Measurements from ENCODE around the gene CELSR1. TPM values are rescaled to one million over a fixed set of nuclear protein-coding genes. Genes with fewer than 3 reads are reported as not detected.
A peak's percentile ranks its signal among the peaks of the same experiment; 100 is the strongest.

Gene CELSR1
- total and polyA plus RNA-seq, 7 donors: 0.23 to 5.0 (median 0.82) TPM

DNA sequence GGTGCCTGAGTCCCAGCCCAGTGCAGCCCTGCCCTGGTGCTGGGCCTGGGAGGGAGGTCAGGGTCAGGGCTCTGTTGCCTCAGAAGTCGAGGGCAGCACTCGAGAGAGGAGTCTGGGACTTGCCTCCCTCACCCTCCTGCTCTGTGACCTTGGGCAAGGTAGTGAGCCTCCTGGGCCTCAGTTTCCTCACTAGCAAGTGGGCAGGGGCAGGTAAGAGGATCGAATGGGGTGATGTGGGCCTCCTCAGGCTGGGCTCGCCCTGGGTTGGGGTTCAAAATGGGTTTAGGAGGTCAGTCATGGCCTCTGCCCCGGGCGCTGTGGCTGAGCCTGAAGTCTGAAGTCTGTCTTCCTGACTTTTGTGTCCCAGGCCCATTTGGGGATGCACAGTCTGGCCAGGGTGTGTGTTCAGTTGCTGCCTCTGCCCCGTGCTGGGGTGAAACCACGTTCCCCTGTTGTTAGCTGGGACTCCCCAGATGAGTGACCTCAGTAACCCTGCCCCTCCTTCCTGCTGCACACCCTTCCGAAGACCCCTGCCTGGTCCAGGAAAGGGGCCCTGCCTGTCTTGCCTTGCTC is 40.9 kb upstream of the CELSR1 start:
- DNase-seq: peak; percentile 64
- Histone ChIP-seq H3K27ac (peak overlapping the region; percentile 41 to 72 (median 68)), H3K27me3 (no peaks in the 10 kb centered on the region), H3K4me1 (peaks cover 0 to 36% (median 27%) of the 10 kb centered on the region in 4 donors), H3K4me3 (peak overlapping the region in 3 of 4 donors; percentile 71 to 82 (median 79)), H3K36me3 (no peaks in the 10 kb centered on the region), H3K9me3 (no peaks in the 10 kb centered on the region)
- 27 to 47% methylated on average over 9 of the region's 9 CpGs for WGBS, 2 donors
- intact Hi-C loops (cut with DNase I): no loop called here
- TF ChIP-seq POLR2AphosphoS5 (IDR thresholded peaks at IDR 0.05): no peak
- TF ChIP-seq, protein P1, sequence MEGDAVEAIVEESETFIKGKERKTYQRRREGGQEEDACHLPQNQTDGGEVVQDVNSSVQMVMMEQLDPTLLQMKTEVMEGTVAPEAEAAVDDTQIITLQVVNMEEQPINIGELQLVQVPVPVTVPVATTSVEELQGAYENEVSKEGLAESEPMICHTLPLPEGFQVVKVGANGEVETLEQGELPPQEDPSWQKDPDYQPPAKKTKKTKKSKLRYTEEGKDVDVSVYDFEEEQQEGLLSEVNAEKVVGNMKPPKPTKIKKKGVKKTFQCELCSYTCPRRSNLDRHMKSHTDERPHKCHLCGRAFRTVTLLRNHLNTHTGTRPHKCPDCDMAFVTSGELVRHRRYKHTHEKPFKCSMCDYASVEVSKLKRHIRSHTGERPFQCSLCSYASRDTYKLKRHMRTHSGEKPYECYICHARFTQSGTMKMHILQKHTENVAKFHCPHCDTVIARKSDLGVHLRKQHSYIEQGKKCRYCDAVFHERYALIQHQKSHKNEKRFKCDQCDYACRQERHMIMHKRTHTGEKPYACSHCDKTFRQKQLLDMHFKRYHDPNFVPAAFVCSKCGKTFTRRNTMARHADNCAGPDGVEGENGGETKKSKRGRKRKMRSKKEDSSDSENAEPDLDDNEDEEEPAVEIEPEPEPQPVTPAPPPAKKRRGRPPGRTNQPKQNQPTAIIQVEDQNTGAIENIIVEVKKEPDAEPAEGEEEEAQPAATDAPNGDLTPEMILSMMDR (IDR thresholded peaks at IDR 0.05): no peak

- H3K4me1 ChIP-seq: peaks cover 0 to 36% (median 27%) of the 10 kb centered on the region in 4 donors
These were observed 40.2 kb upstream of the CELSR1 start for GRCh38 chr22:46577368-46578249.

GRCh38 chr22:46576556-46577367 is 39.3 kb upstream of the CELSR1 start:
- no peaks in the 10 kb centered on the region for H3K27me3 ChIP-seq
- H3K27ac ChIP-seq: peak overlapping the region; percentile 57 to 72 (median 68)
- H3K9me3 ChIP-seq: peaks cover 0 to 4% (median 3%) of the 10 kb centered on the region in 4 donors
- intact Hi-C loops (cut with DNase I): loop anchor here (2.0 kb wide), 1 partner anchor 186 kb away; the partner anchor contains the start of gene TBC1D22A
- peaks cover 0 to 36% (median 27%) of the 10 kb centered on the region in 4 donors for H3K4me1 ChIP-seq
- no peaks in the 10 kb centered on the region for H3K36me3 ChIP-seq
- WGBS, 2 donors: 1 to 2% methylated on average over 142 of the region's 142 CpGs
- no peak for TF ChIP-seq POLR2AphosphoS5 (IDR thresholded peaks at IDR 0.05)
- no peak for TF ChIP-seq EP300 (IDR thresholded peaks at IDR 0.05)
- TF ChIP-seq, protein P1 (IDR thresholded peaks at IDR 0.05): no peak
- peak; percentile 71 for DNase-seq
- H3K4me3 ChIP-seq: peak overlapping the region; percentile 55 to 82 (median 75)

More at GRCh38 chr22:46577368-46578249, 40.2 kb upstream of the CELSR1 start:
- TF ChIP-seq, protein P1 (IDR thresholded peaks at IDR 0.05): no peak
- TF ChIP-seq EP300 (IDR thresholded peaks at IDR 0.05) (no peak), POLR2A (IDR thresholded peaks at IDR 0.05) (no peak), POLR2AphosphoS5 (IDR thresholded peaks at IDR 0.05) (no peak)
- intact Hi-C loops (cut with DNase I): loop anchor here (2.0 kb wide), 1 partner anchor 185 kb away; the partner anchor contains the start of gene TBC1D22A
- Histone ChIP-seq H3K36me3 (no peaks in the 10 kb centered on the region), H3K9me3 (no peaks in the 10 kb centered on the region), H3K27ac (peak overlapping the region; percentile 41 to 72 (median 68)), H3K27me3 (no peaks in the 10 kb centered on the region), H3K4me3 (peak overlapping the region; percentile 55 to 82 (median 75))
- WGBS, 2 donors: 2 to 3% methylated on average over 65 of the region's 65 CpGs
- peak; percentile 71 for DNase-seq

DNA sequence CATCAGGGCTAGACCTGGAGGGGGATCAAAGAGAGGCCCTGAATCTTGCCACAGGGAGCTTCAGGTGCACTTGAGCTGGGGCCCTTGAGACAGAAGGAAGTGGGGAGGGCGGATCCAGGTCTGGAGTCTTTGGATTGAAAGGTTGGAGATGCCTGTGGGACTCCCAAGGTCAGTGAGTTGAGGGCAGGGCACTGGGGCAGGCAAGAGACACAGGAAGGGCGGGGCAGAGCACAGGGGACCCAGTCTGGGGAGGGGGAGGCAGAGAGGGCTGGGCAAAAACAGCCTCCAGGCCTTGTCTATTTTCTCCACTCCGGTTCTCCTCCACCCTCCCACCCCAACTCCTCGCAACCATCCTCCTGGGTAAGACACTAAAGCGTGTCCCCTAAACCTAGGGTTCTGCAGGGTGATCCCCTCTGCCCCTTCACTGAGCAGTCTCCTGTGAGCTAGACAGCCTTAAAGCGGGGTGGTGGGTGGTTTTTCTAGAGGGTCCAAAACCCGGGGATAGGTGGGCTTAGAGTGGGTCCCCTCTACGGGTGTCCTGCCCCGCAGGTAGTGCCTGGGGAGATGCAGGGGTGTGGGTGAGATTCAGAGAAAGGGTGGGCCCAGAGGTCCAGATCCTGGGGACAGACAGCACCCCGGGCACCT is 38.6 kb upstream of the CELSR1 start:
- TF ChIP-seq POLR2AphosphoS5 (IDR thresholded peaks at IDR 0.05): no peak
- TF ChIP-seq, protein P1 (IDR thresholded peaks at IDR 0.05): no peak
- TF ChIP-seq EP300 (IDR thresholded peaks at IDR 0.05): no peak
- TF ChIP-seq POLR2A (IDR thresholded peaks at IDR 0.05): no peak
- peak overlapping the region in 3 of 4 donors; percentile 23 to 57 (median 37) for H3K27ac ChIP-seq
- H3K9me3 ChIP-seq: peaks cover 0 to 6% (median 3%) of the 10 kb centered on the region in 4 donors
- peak; percentile 60 for DNase-seq
- intact Hi-C loops (cut with DNase I): loop anchor here (2.0 kb wide), 1 partner anchor 187 kb away; the partner anchor contains the start of gene TBC1D22A
- H3K27me3 ChIP-seq: no peaks in the 10 kb centered on the region
- no peaks in the 10 kb centered on the region for H3K36me3 ChIP-seq
- peaks cover 0 to 36% (median 27%) of the 10 kb centered on the region in 4 donors for H3K4me1 ChIP-seq
- peak overlapping the region; percentile 33 to 79 (median 54) for H3K4me3 ChIP-seq
- WGBS, 2 donors: 29 to 50% methylated on average over 10 of the region's 10 CpGs

Measured in sigmoid colon (tissue), 7 donors.